HUES64 (cell line): Measurements from ENCODE around the gene TMTC2.

ENCODE experiments used
- H3K27ac ChIP-seq: 2 replicates; pipeline ENCODE4 v1.7.0; 2013; ENCODE audit warnings: low read depth, low read length, inconsistent platforms
- H3K27me3 ChIP-seq: 2 replicates; pipeline ENCODE4 v1.6.1; 2013; ENCODE audit warnings: mild to moderate bottlenecking, low read length; ENCODE audit not compliant: insufficient read depth
- H3K36me3 ChIP-seq: 2 replicates; pipeline ENCODE4 v1.6.1; 2013; ENCODE audit warnings: mild to moderate bottlenecking, low read length; ENCODE audit not compliant: insufficient read depth
- H3K4me1 ChIP-seq: 2 replicates; pipeline ENCODE4 v1.6.1; 2013; ENCODE audit warnings: mild to moderate bottlenecking, low read length, moderate library complexity; ENCODE audit not compliant: insufficient read depth
- H3K4me3 ChIP-seq: 2 replicates; pipeline ENCODE4 v1.5.1; 2013; ENCODE audit warnings: mild to moderate bottlenecking, low read length, moderate library complexity
- H3K9ac ChIP-seq: 2 replicates; pipeline ENCODE4 v1.6.1; 2013; ENCODE audit warnings: mild to moderate bottlenecking, low read depth, low read length
- H3K9me3 ChIP-seq: 2 replicates; pipeline ENCODE4 v1.6.1; 2013; ENCODE audit warnings: low read depth, low read length; ENCODE audit not compliant: insufficient read depth
- WGBS: fragments of 150-250, 120-280 bp; methylation state at CpG from one replicate; pipeline ENCODE4 v1.1.7; 2013; ENCODE audit warnings: missing lambda C conversion rate; 5-methylcytosine and 5-hydroxymethylcytosine counted together

The TMTC2 gene

DNA sequence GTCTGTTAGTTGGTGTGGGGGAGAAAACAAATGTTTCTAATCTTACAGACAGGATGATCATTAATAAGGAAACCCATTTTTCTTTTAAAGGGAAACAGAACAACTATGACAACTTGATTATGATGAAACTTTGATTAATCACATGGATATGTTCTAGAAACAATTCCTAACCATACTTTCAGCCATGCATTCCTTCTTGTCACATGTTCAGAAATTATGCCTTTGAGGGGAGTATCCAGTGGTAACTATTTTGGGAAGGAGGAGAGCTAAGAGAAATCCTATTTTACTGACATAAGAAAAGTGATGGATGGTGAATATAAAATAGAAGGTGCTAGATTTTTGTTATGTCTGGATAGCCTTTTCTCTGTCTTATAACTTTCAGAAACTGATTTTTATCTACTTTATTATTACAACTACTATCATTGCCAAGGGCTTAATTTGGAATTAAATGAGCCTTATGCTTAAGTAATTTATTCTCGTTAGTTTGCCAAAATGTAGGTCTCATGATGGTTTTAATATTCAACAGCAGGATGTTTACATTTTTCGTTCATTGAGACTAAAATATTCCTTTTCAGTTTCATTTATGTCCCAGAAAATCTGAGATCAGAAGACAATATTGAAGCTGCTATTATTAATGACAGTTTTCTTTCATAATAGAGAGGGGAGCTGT, 200.1 kb downstream of the TMTC2 start:
- 94% methylated on average over 2 of the region's 2 CpGs for WGBS
- H3K9ac ChIP-seq = no peak overlapping the region

DNA sequence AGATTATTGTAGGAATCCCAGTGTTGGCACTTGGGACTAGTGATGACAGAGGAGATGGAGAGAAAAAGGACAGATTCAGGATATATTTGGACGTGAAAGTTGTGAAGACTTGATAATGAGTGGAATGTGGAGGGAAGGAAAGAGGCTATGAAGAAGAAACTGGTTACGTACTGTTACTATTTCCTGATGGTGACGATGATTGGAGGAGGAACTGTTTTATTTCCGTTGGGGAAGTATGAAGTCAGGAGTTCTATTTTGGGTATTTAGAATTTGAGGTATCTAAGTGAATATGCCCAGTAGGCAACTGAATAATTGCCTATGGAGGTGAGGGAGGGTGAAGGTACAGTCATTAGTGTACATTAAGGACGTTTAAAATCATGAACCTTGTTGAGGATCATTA, 207.2 kb downstream of the TMTC2 start:
- Histone ChIP-seq H3K4me1 (no peaks in the 10 kb centered on the region), H3K9ac (no peak overlapping the region), H3K9me3 (no peaks in the 10 kb centered on the region), H3K27me3 (no peaks in the 10 kb centered on the region), H3K27ac (no peak overlapping the region), H3K4me3 (no peak overlapping the region), H3K36me3 (no peaks in the 10 kb centered on the region)
- 92% methylated on average over 5 of the region's 5 CpGs for WGBS

More for the DNA sequence above, 200.1 kb downstream of the TMTC2 start:
- H3K27me3 ChIP-seq = no peaks in the 10 kb centered on the region
- H3K27ac ChIP-seq = no peak overlapping the region
- H3K4me1 ChIP-seq = no peaks in the 10 kb centered on the region
- H3K4me3 ChIP-seq = no peak overlapping the region
- no peaks in the 10 kb centered on the region for H3K36me3 ChIP-seq
- H3K9me3 ChIP-seq = no peaks in the 10 kb centered on the region

DNA sequence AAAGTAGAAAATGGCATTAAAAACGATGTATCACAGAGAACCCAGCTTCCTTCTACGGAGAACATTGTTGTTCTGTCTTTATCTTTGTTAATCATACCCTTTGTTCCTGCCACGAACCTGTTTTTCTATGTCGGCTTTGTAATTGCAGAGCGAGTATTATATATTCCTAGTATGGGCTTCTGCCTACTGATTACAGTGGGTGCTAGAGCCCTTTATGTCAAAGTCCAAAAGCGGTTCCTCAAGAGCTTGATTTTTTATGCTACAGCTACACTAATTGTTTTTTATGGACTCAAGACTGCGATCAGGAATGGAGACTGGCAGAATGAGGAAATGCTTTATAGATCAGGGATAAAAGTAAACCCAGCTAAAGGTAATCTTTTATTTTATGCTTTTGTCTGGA, 209.6 kb downstream of the TMTC2 start:
- WGBS = 94% methylated on average over 7 of the region's 7 CpGs
- no peaks in the 10 kb centered on the region for H3K4me1 ChIP-seq
- H3K27me3 ChIP-seq = no peaks in the 10 kb centered on the region
- no peaks in the 10 kb centered on the region for H3K36me3 ChIP-seq
- no peak overlapping the region for H3K27ac ChIP-seq
- no peak overlapping the region for H3K9ac ChIP-seq
- no peaks in the 10 kb centered on the region for H3K9me3 ChIP-seq
- H3K4me3 ChIP-seq = no peak overlapping the region

DNA sequence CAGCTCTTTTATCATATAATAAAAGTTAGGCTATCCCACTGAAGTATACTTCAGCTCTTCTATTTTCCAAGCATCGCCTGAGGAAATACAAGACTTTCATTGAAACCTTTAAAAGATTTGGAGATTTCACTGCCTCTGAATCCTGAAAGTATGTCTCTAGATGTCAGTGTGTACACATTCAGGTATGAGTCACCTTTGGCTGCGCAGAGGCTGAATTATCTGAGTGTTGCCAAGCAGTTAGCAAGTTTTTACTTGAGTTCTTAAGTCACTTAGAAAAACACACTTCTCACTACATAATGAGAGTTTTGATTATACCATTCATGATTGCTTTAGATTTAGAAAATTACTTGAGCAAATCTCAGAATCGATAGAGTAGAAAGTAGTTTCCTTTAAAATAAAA, 210.3 kb downstream of the TMTC2 start:
- Histone ChIP-seq H3K36me3 (no peaks in the 10 kb centered on the region), H3K4me1 (no peaks in the 10 kb centered on the region), H3K9me3 (no peaks in the 10 kb centered on the region), H3K27ac (no peak overlapping the region), H3K9ac (no peak overlapping the region), H3K4me3 (no peak overlapping the region), H3K27me3 (no peaks in the 10 kb centered on the region)
- 85% methylated on average over 3 of the region's 3 CpGs for WGBS

DNA sequence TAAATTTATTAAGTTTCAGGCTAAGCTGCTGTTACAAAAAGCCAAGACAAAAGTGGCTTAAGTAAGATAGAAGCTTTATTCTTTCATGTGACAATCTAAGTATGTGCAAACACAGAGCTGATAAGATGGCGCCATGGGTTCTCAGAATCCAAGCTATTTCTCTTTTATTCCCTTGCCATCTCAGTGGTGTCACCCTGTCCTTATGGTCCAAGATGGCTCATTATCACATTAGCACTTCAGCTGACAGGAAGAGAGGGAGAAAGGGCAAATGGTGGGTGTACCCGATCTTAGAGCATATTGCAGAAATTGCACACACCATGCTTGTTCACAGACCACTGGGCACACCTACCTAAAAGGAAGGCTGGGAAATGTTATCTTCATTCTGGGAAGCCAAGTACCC, 211.7 kb downstream of the TMTC2 start:
- Histone ChIP-seq H3K9ac (no peak overlapping the region), H3K4me3 (no peak overlapping the region), H3K27ac (no peak overlapping the region), H3K36me3 (no peaks in the 10 kb centered on the region), H3K4me1 (no peaks in the 10 kb centered on the region), H3K9me3 (no peaks in the 10 kb centered on the region), H3K27me3 (no peaks in the 10 kb centered on the region)
- 47% methylated on average over 2 of the region's 2 CpGs for WGBS

DNA sequence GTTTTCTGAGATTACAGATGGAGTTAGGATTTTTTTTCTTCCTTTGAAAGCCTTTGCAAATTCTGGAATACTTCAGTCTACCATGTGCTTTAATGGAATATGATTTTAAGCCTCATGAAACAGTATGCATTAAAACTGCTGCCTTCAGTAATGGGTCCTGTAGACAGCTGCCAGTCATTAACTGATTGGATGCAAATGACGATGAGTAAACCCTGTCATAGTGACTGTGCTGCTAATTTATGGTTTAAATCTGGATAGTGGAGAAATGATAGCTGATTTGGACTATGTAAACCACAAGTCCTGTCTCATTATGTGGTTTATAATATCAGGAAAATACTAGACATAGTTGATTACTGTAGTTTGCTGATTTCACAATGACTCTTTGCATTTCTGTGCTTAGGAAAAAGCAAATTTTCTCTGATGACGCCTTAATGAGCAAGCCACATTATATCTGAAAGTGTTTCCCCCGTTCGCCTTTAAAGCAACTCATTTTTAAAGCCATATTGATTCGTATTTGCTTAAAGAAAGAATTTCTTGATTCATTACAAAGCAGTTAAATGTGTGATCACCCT, 217.6 kb downstream of the TMTC2 start:
- WGBS = 93% methylated on average over 5 of the region's 5 CpGs
- Histone ChIP-seq H3K27ac (no peak overlapping the region), H3K4me1 (no peaks in the 10 kb centered on the region), H3K4me3 (no peak overlapping the region), H3K36me3 (no peaks in the 10 kb centered on the region), H3K9ac (no peak overlapping the region), H3K9me3 (no peaks in the 10 kb centered on the region), H3K27me3 (no peaks in the 10 kb centered on the region)

DNA sequence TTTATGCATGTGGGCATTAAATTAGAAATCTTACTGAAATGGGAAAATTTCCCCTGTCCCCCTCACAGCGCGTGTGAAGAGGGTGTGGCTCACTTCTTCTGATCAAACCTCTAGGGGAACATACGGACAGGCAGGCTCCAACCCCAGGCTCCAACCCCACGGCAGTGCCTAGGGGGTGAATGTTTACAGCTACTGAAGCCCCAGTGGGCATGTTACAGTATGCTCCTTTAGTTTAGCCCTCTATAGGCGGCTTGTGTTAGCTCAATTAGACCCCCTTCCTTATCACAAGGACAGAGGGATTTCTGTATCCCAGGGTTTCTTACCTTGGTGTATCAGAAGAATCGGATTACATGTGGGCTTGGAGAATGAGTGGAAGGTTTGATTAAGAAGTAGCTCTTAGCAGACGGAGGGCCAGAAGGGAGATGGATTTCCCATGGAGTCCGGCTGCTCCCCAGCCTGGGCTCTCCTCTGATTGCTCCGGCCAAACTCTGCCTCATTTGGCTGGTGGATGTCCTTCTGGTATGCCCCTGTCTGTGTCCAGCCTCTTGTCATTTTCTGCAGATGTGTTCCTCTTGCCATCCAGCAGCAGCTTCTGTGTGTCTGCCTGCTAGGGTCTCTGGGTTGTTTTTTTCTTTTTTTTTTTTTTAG, 223.7 kb downstream of the TMTC2 start:
- Histone ChIP-seq H3K4me1 (peaks cover 8% of the 10 kb centered on the region), H3K36me3 (no peaks in the 10 kb centered on the region), H3K9me3 (no peaks in the 10 kb centered on the region), H3K4me3 (no peak overlapping the region), H3K27me3 (no peaks in the 10 kb centered on the region), H3K27ac (no peak overlapping the region), H3K9ac (no peak overlapping the region)
- 83% methylated on average over 9 of the region's 9 CpGs for WGBS

DNA sequence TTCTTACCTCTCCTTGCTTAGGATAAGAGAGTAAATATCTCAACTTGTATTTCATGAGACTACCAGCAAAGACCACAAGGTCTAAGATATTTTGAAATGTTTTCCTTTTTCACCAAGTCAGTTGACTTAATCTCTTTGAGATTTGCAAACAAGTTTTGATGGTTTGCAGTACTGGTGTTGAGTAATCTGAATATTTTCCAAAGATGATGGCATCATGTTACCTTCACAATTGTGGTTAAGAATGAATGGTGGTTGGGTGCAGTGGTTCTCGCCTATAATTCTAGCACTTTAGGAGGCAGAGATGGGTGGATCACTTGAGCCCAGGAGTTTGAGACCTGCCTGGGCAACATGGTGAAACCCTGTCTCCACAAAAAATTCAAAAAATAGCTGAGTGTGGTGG, 225.7 kb downstream of the TMTC2 start:
- 80% methylated on average over 1 of the region's 1 CpG for WGBS
- Histone ChIP-seq H3K9ac (no peak overlapping the region), H3K27me3 (no peaks in the 10 kb centered on the region), H3K4me3 (no peak overlapping the region), H3K9me3 (no peaks in the 10 kb centered on the region), H3K36me3 (no peaks in the 10 kb centered on the region), H3K4me1 (peaks cover 8% of the 10 kb centered on the region), H3K27ac (no peak overlapping the region)

DNA sequence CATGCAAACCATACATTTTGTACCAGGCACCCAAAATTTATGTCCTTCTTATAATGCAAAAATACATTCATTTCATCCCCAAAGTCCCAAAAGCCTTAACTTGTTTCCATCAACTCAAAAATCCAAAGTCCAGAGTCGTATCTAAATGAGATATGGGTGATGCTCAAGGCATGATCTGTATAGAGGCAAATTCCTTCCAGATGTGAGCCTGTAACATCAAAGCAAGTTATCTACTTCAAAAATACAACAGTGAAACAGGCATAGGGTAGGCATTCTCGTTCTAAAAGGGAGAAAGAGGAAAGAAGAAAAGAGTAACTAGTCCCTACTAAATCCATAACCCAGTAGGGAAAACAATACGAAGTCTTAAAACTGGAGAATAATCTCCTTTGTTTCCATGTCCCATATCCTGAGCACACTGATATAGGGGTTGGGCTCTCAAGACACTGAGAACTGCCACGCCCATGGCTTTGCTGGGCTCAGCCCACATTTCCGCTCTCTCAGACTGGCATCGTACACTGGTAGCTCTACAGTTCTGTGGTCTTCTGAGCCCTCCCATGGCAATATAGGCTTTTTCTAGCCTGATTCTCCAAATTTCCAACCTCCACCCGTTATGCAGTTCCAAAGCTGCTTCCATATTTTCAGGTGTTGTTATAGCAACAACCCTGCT, 232.8 kb downstream of the TMTC2 start:
- H3K9ac ChIP-seq = no peak overlapping the region
- H3K9me3 ChIP-seq = no peaks in the 10 kb centered on the region
- no peaks in the 10 kb centered on the region for H3K36me3 ChIP-seq
- H3K27ac ChIP-seq = no peak overlapping the region
- no peaks in the 10 kb centered on the region for H3K4me1 ChIP-seq
- no peak overlapping the region for H3K4me3 ChIP-seq
- no peaks in the 10 kb centered on the region for H3K27me3 ChIP-seq
- 93% methylated on average over 5 of the region's 7 CpGs for WGBS

DNA sequence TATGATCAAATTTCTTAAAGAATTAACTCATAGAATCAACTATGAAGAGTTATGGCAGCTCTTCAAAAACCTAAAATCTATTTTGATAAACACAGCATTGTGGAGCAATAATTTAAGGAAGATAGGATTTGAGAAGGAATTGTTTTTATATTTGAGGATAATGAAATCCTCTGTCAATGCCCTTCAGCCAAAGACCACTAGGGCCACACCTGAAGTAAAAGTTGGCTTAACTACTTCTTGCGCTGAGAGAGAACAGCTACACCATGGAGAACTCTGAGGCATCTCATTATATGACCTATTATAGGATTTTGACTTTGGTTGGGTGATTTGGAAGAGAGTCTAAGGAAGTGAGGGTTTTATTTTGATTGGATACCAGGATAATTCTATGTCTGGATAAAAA, 237.2 kb downstream of the TMTC2 start:
- Histone ChIP-seq H3K9me3 (no peaks in the 10 kb centered on the region), H3K4me1 (peaks cover 19% of the 10 kb centered on the region), H3K27me3 (no peaks in the 10 kb centered on the region), H3K36me3 (no peaks in the 10 kb centered on the region), H3K27ac (no peak overlapping the region), H3K9ac (no peak overlapping the region), H3K4me3 (no peak overlapping the region)
- WGBS = 94% methylated on average over 1 of the region's 1 CpG

DNA sequence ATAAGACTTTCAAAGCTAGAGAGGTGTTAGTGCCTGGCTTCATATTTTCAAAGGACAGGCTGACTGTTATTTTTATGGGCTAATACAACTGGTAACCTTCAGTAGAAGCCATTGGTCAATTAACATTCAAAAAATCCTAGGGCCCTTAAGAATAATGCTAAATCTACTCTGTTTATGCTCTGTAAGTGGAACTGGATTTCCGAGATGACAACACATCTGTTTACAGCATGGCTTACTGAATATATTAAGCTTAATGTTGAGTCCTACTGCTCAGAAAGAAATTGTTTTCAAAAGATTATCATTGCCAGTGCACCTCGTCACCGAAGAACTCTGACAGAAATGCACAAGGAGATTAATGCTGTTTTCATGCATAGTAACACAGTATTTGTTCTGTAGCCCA, 239.9 kb downstream of the TMTC2 start:
- H3K27me3 ChIP-seq = no peaks in the 10 kb centered on the region
- 97% methylated on average over 3 of the region's 3 CpGs for WGBS
- H3K4me1 ChIP-seq = peaks cover 25% of the 10 kb centered on the region

More for the DNA sequence above, 239.9 kb downstream of the TMTC2 start:
- H3K4me3 ChIP-seq = no peak overlapping the region
- no peaks in the 10 kb centered on the region for H3K9me3 ChIP-seq
- no peak overlapping the region for H3K9ac ChIP-seq
- no peak overlapping the region for H3K27ac ChIP-seq
- no peaks in the 10 kb centered on the region for H3K36me3 ChIP-seq
